HCT116 (cell line): ENCODE measurements around the gene IP6K3. TPM values are rescaled to one million over a fixed set of nuclear protein-coding genes. Genes with fewer than 3 reads are reported as not detected.
A peak's percentile ranks its signal among the peaks of the same experiment; 100 is the strongest.

Experiments used
- ATAC-seq: fragments of 200-7000 bp; cut with Tn5 transposase; 2 replicates; pipeline ENCODE4 v1.9.1; 2020; ENCODE audit warnings: mild to moderate bottlenecking, moderate library complexity
- BruUV-seq: library from RNA; stranded (reverse); fragments of 400-500 nt; replicated peaks from 2 replicates; lab custom pipeline; 2021; lab: Mats Ljungman, UMichigan
- CTCF ChIA-PET: fragments of 300-600 bp; sonication (Branson Sonifier 250); formaldehyde crosslinking; loops from one replicate; lab custom pipeline; 2021; ENCODE audit warnings: antibody characterized with exemption; lab: Charles Lee
- POLR2A ChIA-PET: fragments of 300-600, 350-600 bp; sonication (Branson Sonifier 250); formaldehyde crosslinking; loops from one replicate; lab custom pipeline; 2021; ENCODE audit warnings: antibody characterized with exemption; lab: Charles Lee
- RAD21 ChIA-PET, 2 experiments: fragments of 300-600 bp; sonication (Branson Sonifier 250); formaldehyde crosslinking; loops; one replicate each; lab custom pipeline; 2023; ENCODE audit warnings: low total read pairs in 2 of 2; ENCODE audit not compliant: uncharacterized antibody in 2 of 2, unreplicated experiment in 2 of 2, low non-redundant PET in 1 of 2; lab: Charles Lee
- DNase-seq: peaks from one replicate; pipeline ENCODE4 v3.0.0-alpha.2; 2010; ENCODE audit warnings: low read depth, low spot score
- H2AFZ ChIP-seq: fragments of 200-600 bp; shearing (Covaris generic), sonication (generic); 2 replicates; pipeline ENCODE4 v1.6.1; 2017; ENCODE audit warnings: low read depth, mixed run types, mixed read lengths, antibody characterized with exemption, low read length; ENCODE audit not compliant: poor library complexity, severe bottlenecking
- H3K27ac ChIP-seq: 2 replicates; pipeline ENCODE4 v1.5.1; 2012; ENCODE audit warnings: low read depth, low read length
- H3K27me3 ChIP-seq: fragments of 200-600 bp; sonication (generic); 2 replicates; pipeline ENCODE4 v1.6.1; 2016; ENCODE audit warnings: mixed run types, low read length, mixed read lengths; ENCODE audit not compliant: insufficient read depth
- H3K36me3 ChIP-seq, 2 experiments: fragments of 200-500 bp in 1 of 2; fragments of 200-600 bp in 1 of 2; sonication (Bioruptor generic) in 1 of 2; sonication (generic) in 1 of 2; 2 replicates each; pipeline versions ENCODE4 v1.5.1 to v1.6.1; 2014 to 2016; ENCODE audit warnings: low read length in 2 of 2, inconsistent platforms in 1 of 2, mixed read lengths in 1 of 2, mixed run types in 1 of 2; ENCODE audit not compliant: insufficient read depth in 2 of 2, control insufficient read depth in 1 of 2
- H3K4me1 ChIP-seq, 2 experiments: fragments of 200-600 bp in 1 of 2; sonication (generic) in 1 of 2; 2 replicates each; pipeline versions ENCODE4 v1.5.1 to v1.6.1; 2012 to 2017; ENCODE audit warnings: low read length in 2 of 2, inconsistent platforms in 1 of 2, mild to moderate bottlenecking in 1 of 2, mixed read lengths in 1 of 2, mixed run types in 1 of 2, moderate library complexity in 1 of 2; ENCODE audit not compliant: insufficient read depth in 2 of 2, control insufficient read depth in 1 of 2
- H3K4me2 ChIP-seq: fragments of 200-600 bp; sonication (generic); 2 replicates; pipeline ENCODE4 v1.6.1; 2017; ENCODE audit warnings: mixed run types, low read length, mixed read lengths
- H3K4me3 ChIP-seq, 2 experiments: fragments of 200-600 bp in 1 of 2; sonication (generic) in 1 of 2; replicated peaks in 1 of 2; 2 replicates each; pipeline ENCODE4 v1.5.1; 2011 to 2016; ENCODE audit warnings: low read length in 2 of 2, control low read depth in 1 of 2, low read depth in 1 of 2, mild to moderate bottlenecking in 1 of 2, mixed read lengths in 1 of 2, mixed run types in 1 of 2
- H3K79me2 ChIP-seq: fragments of 200-600 bp; sonication (generic); 2 replicates; pipeline ENCODE4 v1.6.1; 2017; ENCODE audit warnings: mild to moderate bottlenecking, mixed run types, low read length, moderate library complexity, mixed read lengths; ENCODE audit not compliant: insufficient read depth
- H3K9ac ChIP-seq: fragments of 200-600 bp; sonication (generic); 2 replicates; pipeline ENCODE4 v1.6.1; 2016; ENCODE audit warnings: low read length, mixed read lengths
- H3K9me2 ChIP-seq: fragments of 200-600 bp; sonication (generic), shearing (Covaris generic); 2 replicates; pipeline ENCODE4 v1.6.1; 2017; ENCODE audit warnings: mixed run types, mild to moderate bottlenecking, moderate library complexity; ENCODE audit not compliant: insufficient read depth
- H3K9me3 ChIP-seq, 2 experiments: fragments of 200-500 bp in 1 of 2; fragments of 200-600 bp in 1 of 2; sonication (Bioruptor generic) in 1 of 2; sonication (generic) in 1 of 2; 2 replicates each; pipeline ENCODE4 v1.6.1; 2014 to 2017; ENCODE audit warnings: low read length in 2 of 2, mixed read lengths in 2 of 2, inconsistent platforms in 1 of 2, low read depth in 1 of 2, mild to moderate bottlenecking in 1 of 2, mixed run types in 1 of 2, moderate library complexity in 1 of 2; ENCODE audit not compliant: control insufficient read depth in 1 of 2, insufficient read depth in 1 of 2
- H4K20me1 ChIP-seq: fragments of 200-600 bp; sonication (generic), shearing (Covaris generic); 2 replicates; pipeline ENCODE4 v1.6.1; 2017; ENCODE audit warnings: mixed run types, mild to moderate bottlenecking, moderate library complexity; ENCODE audit not compliant: insufficient read depth
- ATF3 ChIP-seq: IDR thresholded peaks from 2 replicates; pipeline ENCODE4 v1.6.1; 2012
- CBX3 ChIP-seq: IDR thresholded peaks from 2 replicates; pipeline ENCODE4 v1.6.1; 2012; ENCODE audit warnings: low read depth
- CEBPB ChIP-seq: IDR thresholded peaks from 2 replicates; pipeline ENCODE4 v1.6.1; 2012; ENCODE audit warnings: low read depth
- POLR2AphosphoS5 ChIP-seq: IDR thresholded peaks from 2 replicates; pipeline ENCODE4 v1.6.1; 2011; ENCODE audit warnings: mild to moderate bottlenecking, low read depth, low read length, moderate library complexity
- RAD21 ChIP-seq: IDR thresholded peaks from 2 replicates; pipeline ENCODE4 v1.6.1; 2012; ENCODE audit warnings: low read depth, mild to moderate bottlenecking
- SP1 ChIP-seq: IDR thresholded peaks from 2 replicates; pipeline ENCODE4 v1.6.1; 2012; ENCODE audit warnings: low read depth
- SRF ChIP-seq: IDR thresholded peaks from 2 replicates; pipeline ENCODE4 v1.6.1; 2012; ENCODE audit warnings: low read depth
- YY1 ChIP-seq: IDR thresholded peaks from 2 replicates; pipeline ENCODE4 v1.6.1; 2011; ENCODE audit warnings: low read length, low read depth, moderate library complexity, mild to moderate bottlenecking; ENCODE audit not compliant: insufficient replicate concordance; ENCODE audit errors: extremely low read depth
- intact Hi-C: fragments of 100-400 bp; cut with micrococcal nuclease; formaldehyde crosslinking; loops from 2 replicates; pipeline ENCODE4 v1.10.0; 2022
- total RNA-seq: library from RNA; stranded (reverse); gene quantifications from one replicate; pipeline ENCODE4 v1.2.1, GENCODE V29; 2021; ENCODE audit not compliant: unreplicated experiment
- TF ChIP-seq, protein P1 (sequence below), 3 experiments: fragments of 200-600 bp in 1 of 3; sonication (generic) in 1 of 3; IDR thresholded peaks in 2 of 3; conservative IDR thresholded peaks in 1 of 3; 2 replicates each; pipeline ENCODE4 v1.5.1; 2012 to 2017; ENCODE audit warnings: low read depth in 2 of 3, low read length in 2 of 3, antibody characterized with exemption in 1 of 3, borderline replicate concordance in 1 of 3, control low read depth in 1 of 3, mild to moderate bottlenecking in 1 of 3, mixed read lengths in 1 of 3, mixed run types in 1 of 3, moderate library complexity in 1 of 3; ENCODE audit not compliant: insufficient read depth in 1 of 3

The IP6K3 gene
- total RNA-seq, 1 experiment from 2014 or later = not detected

DNA sequence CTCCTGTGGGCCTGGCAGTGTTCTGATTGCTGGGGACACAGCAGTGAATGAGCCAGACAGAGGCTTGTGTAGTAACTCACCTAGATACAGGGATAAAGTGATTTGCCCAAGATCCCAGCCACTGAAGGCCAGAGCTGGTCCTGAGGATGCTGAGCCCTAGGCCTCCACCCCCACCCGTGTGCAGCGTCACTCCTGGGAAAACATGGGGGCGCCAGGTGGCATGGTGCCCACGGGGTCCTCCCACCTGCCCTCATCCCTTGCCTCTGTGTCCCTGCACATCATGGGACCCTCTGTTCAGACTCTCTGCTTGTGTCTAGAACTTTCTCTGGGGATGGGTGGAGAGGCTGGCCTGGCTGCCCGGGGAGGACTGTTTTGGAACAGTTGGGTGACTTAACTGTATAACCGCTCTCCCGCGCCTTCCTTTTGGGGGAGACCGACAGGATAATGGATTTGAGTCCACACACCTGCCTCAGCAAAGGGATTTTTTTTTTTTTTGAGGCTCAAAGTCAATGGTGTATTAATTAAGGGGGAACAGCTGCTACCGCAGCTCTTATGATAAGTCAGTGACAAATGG, 22.6 kb upstream of the IP6K3 start:
- no peak for ATAC-seq
- POLR2A ChIA-PET = no interaction called here
- no peak overlapping the region for H3K4me2 ChIP-seq

DNA sequence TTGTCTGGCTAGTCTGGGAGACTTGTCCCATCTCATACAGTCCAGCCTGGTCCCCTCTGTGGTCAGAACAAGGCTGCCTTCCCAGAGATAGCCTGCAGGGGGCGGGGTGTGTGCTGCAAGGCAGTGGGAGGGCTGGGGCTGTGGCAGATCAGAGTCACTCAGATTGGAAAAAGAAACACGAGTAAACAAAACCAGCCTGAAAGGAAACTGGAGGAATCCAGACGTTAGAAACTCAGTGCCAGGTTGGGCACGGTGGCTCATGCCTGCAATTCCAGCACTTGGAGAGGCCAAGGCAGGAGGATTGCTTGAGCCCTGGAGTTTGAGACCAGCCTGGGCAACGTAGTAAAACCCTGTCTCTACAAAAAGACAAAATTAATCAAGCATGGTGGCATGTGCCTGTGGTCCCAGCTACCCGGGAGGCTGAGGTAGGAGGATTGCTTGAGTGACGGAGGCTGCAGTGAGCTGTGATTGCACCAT, 22.0 kb upstream of the IP6K3 start:
- peak overlapping the region; percentile 53 for H2AFZ ChIP-seq
- TF ChIP-seq RAD21 (peak; percentile 78), CEBPB (no peak)
- TF ChIP-seq, protein P1, sequence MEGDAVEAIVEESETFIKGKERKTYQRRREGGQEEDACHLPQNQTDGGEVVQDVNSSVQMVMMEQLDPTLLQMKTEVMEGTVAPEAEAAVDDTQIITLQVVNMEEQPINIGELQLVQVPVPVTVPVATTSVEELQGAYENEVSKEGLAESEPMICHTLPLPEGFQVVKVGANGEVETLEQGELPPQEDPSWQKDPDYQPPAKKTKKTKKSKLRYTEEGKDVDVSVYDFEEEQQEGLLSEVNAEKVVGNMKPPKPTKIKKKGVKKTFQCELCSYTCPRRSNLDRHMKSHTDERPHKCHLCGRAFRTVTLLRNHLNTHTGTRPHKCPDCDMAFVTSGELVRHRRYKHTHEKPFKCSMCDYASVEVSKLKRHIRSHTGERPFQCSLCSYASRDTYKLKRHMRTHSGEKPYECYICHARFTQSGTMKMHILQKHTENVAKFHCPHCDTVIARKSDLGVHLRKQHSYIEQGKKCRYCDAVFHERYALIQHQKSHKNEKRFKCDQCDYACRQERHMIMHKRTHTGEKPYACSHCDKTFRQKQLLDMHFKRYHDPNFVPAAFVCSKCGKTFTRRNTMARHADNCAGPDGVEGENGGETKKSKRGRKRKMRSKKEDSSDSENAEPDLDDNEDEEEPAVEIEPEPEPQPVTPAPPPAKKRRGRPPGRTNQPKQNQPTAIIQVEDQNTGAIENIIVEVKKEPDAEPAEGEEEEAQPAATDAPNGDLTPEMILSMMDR (IDR thresholded peaks at IDR 0.05 in 2 of 3, conservative IDR thresholded peaks at IDR 0.05 in 1 of 3; ENCODE audit: borderline replicate concordance in 1 of 3, insufficient read depth in 1 of 3, low read depth in 2 of 3, low read length in 2 of 3) = peak; percentile 78 to 94 (median 89)
- TF ChIP-seq, all 23 proteins: peak for 2
- peak; percentile 87 for ATAC-seq
- Histone ChIP-seq H3K9me3 (no peaks in the 10 kb centered on the region), H3K9me2 (no peaks in the 10 kb centered on the region), H3K9ac (no peak overlapping the region; the same call in 1 of the 2 replicates), H3K4me3 (no peak overlapping the region), H3K4me2 (peak overlapping the region; percentile 31), H3K4me1 (peaks cover 12 to 27% of the 10 kb centered on the region in 2 experiments), H3K36me3 (no peaks in the 10 kb centered on the region; a peak in 1 of 4 replicates), H3K27me3 (no peaks in the 10 kb centered on the region), H4K20me1 (no peaks in the 10 kb centered on the region), H3K79me2 (no peaks in the 10 kb centered on the region), H3K27ac (no peak overlapping the region; the same call in 1 of the 2 replicates)
- ChIA-PET POLR2A (no interaction called here), RAD21 (interaction anchor here in 1 of 2 experiments (1.0 kb wide), 1 partner anchor 259 kb away, joined by 3 read pairs; no protein-coding TSS in a partner anchor), CTCF (interaction anchor here (0.6 to 3.8 kb wide), 5 partner anchors 9 to 390 kb away, joined by 3 to 67 read pairs (median 4); no protein-coding TSS in a partner anchor)
- intact Hi-C loops = loop anchor here (1.0 kb wide), 1 partner anchor 259 kb away; no protein-coding TSS in a partner anchor
- BruUV-seq = no TSS peak
- peak; percentile 48 for DNase-seq

More for the DNA sequence above, 22.6 kb upstream of the IP6K3 start:
- intact Hi-C loops = no loop called here
- TF ChIP-seq CBX3 (no peak), ATF3 (no peak), YY1 (no peak), SRF (no peak), SP1 (no peak), POLR2AphosphoS5 (no peak)
- H3K9me3 ChIP-seq = no peaks in the 10 kb centered on the region
- H3K36me3 ChIP-seq = no peaks in the 10 kb centered on the region; a peak in 1 of 4 replicates
- ChIA-PET CTCF (interaction anchor here (0.6 to 3.8 kb wide), 5 partner anchors 10 to 258 kb away, joined by 3 to 67 read pairs (median 4); no protein-coding TSS in a partner anchor), RAD21 (interaction anchor here in 1 of 2 experiments (1.0 kb wide), 1 partner anchor 270 kb away, joined by 3 read pairs; no protein-coding TSS in a partner anchor)
- no peak overlapping the region for H3K9ac ChIP-seq
- H3K9me2 ChIP-seq = no peaks in the 10 kb centered on the region
- no peak overlapping the region for H2AFZ ChIP-seq
- no peaks in the 10 kb centered on the region for H4K20me1 ChIP-seq
- H3K27me3 ChIP-seq = no peaks in the 10 kb centered on the region
- no TSS peak for BruUV-seq
- no peak for DNase-seq
- peaks cover 12 to 27% of the 10 kb centered on the region in 2 experiments for H3K4me1 ChIP-seq
- H3K79me2 ChIP-seq = no peaks in the 10 kb centered on the region
- H3K4me3 ChIP-seq = no peak overlapping the region
- H3K27ac ChIP-seq = no peak overlapping the region
